HCT116 (cell line): Measurements from ENCODE around the gene TMCO4. TPM values are rescaled to one million over a fixed set of nuclear protein-coding genes. Genes with fewer than 3 reads are reported as not detected.

Source experiments
- ATAC-seq: fragments of 200-7000 bp; cut with Tn5 transposase; 2 replicates; pipeline ENCODE4 v1.9.1; 2020; ENCODE audit warnings: mild to moderate bottlenecking, moderate library complexity
- BruUV-seq: library from RNA; stranded (reverse); fragments of 400-500 nt; replicated peaks from 2 replicates; lab custom pipeline; 2021; lab: Mats Ljungman, UMichigan
- CTCF ChIA-PET: fragments of 300-600 bp; sonication (Branson Sonifier 250); formaldehyde crosslinking; loops from one replicate; lab custom pipeline; 2021; ENCODE audit warnings: antibody characterized with exemption; lab: Charles Lee
- POLR2A ChIA-PET: fragments of 300-600, 350-600 bp; sonication (Branson Sonifier 250); formaldehyde crosslinking; loops from one replicate; lab custom pipeline; 2021; ENCODE audit warnings: antibody characterized with exemption; lab: Charles Lee
- RAD21 ChIA-PET, 2 experiments: fragments of 300-600 bp; sonication (Branson Sonifier 250); formaldehyde crosslinking; loops; one replicate each; lab custom pipeline; 2023; ENCODE audit warnings: low total read pairs in 2 of 2; ENCODE audit not compliant: uncharacterized antibody in 2 of 2, unreplicated experiment in 2 of 2, low non-redundant PET in 1 of 2; lab: Charles Lee
- DNase-seq: peaks from one replicate; pipeline ENCODE4 v3.0.0-alpha.2; 2010; ENCODE audit warnings: low read depth, low spot score
- H2AFZ ChIP-seq: fragments of 200-600 bp; shearing (Covaris generic), sonication (generic); 2 replicates; pipeline ENCODE4 v1.6.1; 2017; ENCODE audit warnings: low read depth, mixed run types, mixed read lengths, antibody characterized with exemption, low read length; ENCODE audit not compliant: poor library complexity, severe bottlenecking
- H3K27ac ChIP-seq: 2 replicates; pipeline ENCODE4 v1.5.1; 2012; ENCODE audit warnings: low read depth, low read length
- H3K27me3 ChIP-seq: fragments of 200-600 bp; sonication (generic); 2 replicates; pipeline ENCODE4 v1.6.1; 2016; ENCODE audit warnings: mixed run types, low read length, mixed read lengths; ENCODE audit not compliant: insufficient read depth
- H3K36me3 ChIP-seq, 2 experiments: fragments of 200-500 bp in 1 of 2; fragments of 200-600 bp in 1 of 2; sonication (Bioruptor generic) in 1 of 2; sonication (generic) in 1 of 2; 2 replicates each; pipeline versions ENCODE4 v1.5.1 to v1.6.1; 2014 to 2016; ENCODE audit warnings: low read length in 2 of 2, inconsistent platforms in 1 of 2, mixed read lengths in 1 of 2, mixed run types in 1 of 2; ENCODE audit not compliant: insufficient read depth in 2 of 2, control insufficient read depth in 1 of 2
- H3K4me1 ChIP-seq, 2 experiments: fragments of 200-600 bp in 1 of 2; sonication (generic) in 1 of 2; 2 replicates each; pipeline versions ENCODE4 v1.5.1 to v1.6.1; 2012 to 2017; ENCODE audit warnings: low read length in 2 of 2, inconsistent platforms in 1 of 2, mild to moderate bottlenecking in 1 of 2, mixed read lengths in 1 of 2, mixed run types in 1 of 2, moderate library complexity in 1 of 2; ENCODE audit not compliant: insufficient read depth in 2 of 2, control insufficient read depth in 1 of 2
- H3K4me2 ChIP-seq: fragments of 200-600 bp; sonication (generic); 2 replicates; pipeline ENCODE4 v1.6.1; 2017; ENCODE audit warnings: mixed run types, low read length, mixed read lengths
- H3K4me3 ChIP-seq, 2 experiments: fragments of 200-600 bp in 1 of 2; sonication (generic) in 1 of 2; replicated peaks in 1 of 2; 2 replicates each; pipeline ENCODE4 v1.5.1; 2011 to 2016; ENCODE audit warnings: low read length in 2 of 2, control low read depth in 1 of 2, low read depth in 1 of 2, mild to moderate bottlenecking in 1 of 2, mixed read lengths in 1 of 2, mixed run types in 1 of 2
- H3K79me2 ChIP-seq: fragments of 200-600 bp; sonication (generic); 2 replicates; pipeline ENCODE4 v1.6.1; 2017; ENCODE audit warnings: mild to moderate bottlenecking, mixed run types, low read length, moderate library complexity, mixed read lengths; ENCODE audit not compliant: insufficient read depth
- H3K9ac ChIP-seq: fragments of 200-600 bp; sonication (generic); 2 replicates; pipeline ENCODE4 v1.6.1; 2016; ENCODE audit warnings: low read length, mixed read lengths
- H3K9me2 ChIP-seq: fragments of 200-600 bp; sonication (generic), shearing (Covaris generic); 2 replicates; pipeline ENCODE4 v1.6.1; 2017; ENCODE audit warnings: mixed run types, mild to moderate bottlenecking, moderate library complexity; ENCODE audit not compliant: insufficient read depth
- H3K9me3 ChIP-seq, 2 experiments: fragments of 200-500 bp in 1 of 2; fragments of 200-600 bp in 1 of 2; sonication (Bioruptor generic) in 1 of 2; sonication (generic) in 1 of 2; 2 replicates each; pipeline ENCODE4 v1.6.1; 2014 to 2017; ENCODE audit warnings: low read length in 2 of 2, mixed read lengths in 2 of 2, inconsistent platforms in 1 of 2, low read depth in 1 of 2, mild to moderate bottlenecking in 1 of 2, mixed run types in 1 of 2, moderate library complexity in 1 of 2; ENCODE audit not compliant: control insufficient read depth in 1 of 2, insufficient read depth in 1 of 2
- H4K20me1 ChIP-seq: fragments of 200-600 bp; sonication (generic), shearing (Covaris generic); 2 replicates; pipeline ENCODE4 v1.6.1; 2017; ENCODE audit warnings: mixed run types, mild to moderate bottlenecking, moderate library complexity; ENCODE audit not compliant: insufficient read depth
- CBX3 ChIP-seq: IDR thresholded peaks from 2 replicates; pipeline ENCODE4 v1.6.1; 2012; ENCODE audit warnings: low read depth
- CTCF ChIP-seq, 3 experiments: fragments of 200-600 bp in 1 of 3; sonication (generic) in 1 of 3; IDR thresholded peaks in 2 of 3; conservative IDR thresholded peaks in 1 of 3; 2 replicates each; pipeline ENCODE4 v1.5.1; 2012 to 2017; ENCODE audit warnings: low read depth in 2 of 3, low read length in 2 of 3, antibody characterized with exemption in 1 of 3, borderline replicate concordance in 1 of 3, control low read depth in 1 of 3, mild to moderate bottlenecking in 1 of 3, mixed read lengths in 1 of 3, mixed run types in 1 of 3, moderate library complexity in 1 of 3; ENCODE audit not compliant: insufficient read depth in 1 of 3
- EGR1 ChIP-seq: IDR thresholded peaks from 2 replicates; pipeline ENCODE4 v1.6.1; 2012; ENCODE audit warnings: low read depth
- EZH2 ChIP-seq: fragments of 200-600 bp; sonication (generic); IDR thresholded peaks from 2 replicates; pipeline ENCODE4 v1.6.1; 2017; ENCODE audit warnings: antibody characterized with exemption, mixed run types
- EZH2phosphoT487 ChIP-seq: fragments of 200-600 bp; IDR thresholded peaks from 2 replicates; pipeline ENCODE4 v1.6.1; 2018; ENCODE audit warnings: antibody characterized with exemption, borderline replicate concordance
- MAX ChIP-seq: IDR thresholded peaks from 2 replicates; pipeline ENCODE4 v1.6.1; 2012
- POLR2A ChIP-seq: IDR thresholded peaks from 2 replicates; pipeline ENCODE4 v1.7.0; 2011; ENCODE audit warnings: borderline replicate concordance; ENCODE audit not compliant: insufficient read depth, insufficient read length; ENCODE audit errors: extremely low read depth
- RAD21 ChIP-seq: IDR thresholded peaks from 2 replicates; pipeline ENCODE4 v1.6.1; 2012; ENCODE audit warnings: low read depth, mild to moderate bottlenecking
- SIN3A ChIP-seq: IDR thresholded peaks from 2 replicates; pipeline ENCODE4 v1.6.1; 2012; ENCODE audit warnings: low read depth
- SP1 ChIP-seq: IDR thresholded peaks from 2 replicates; pipeline ENCODE4 v1.6.1; 2012; ENCODE audit warnings: low read depth
- SRF ChIP-seq: IDR thresholded peaks from 2 replicates; pipeline ENCODE4 v1.6.1; 2012; ENCODE audit warnings: low read depth
- ZBTB33 ChIP-seq: IDR thresholded peaks from 2 replicates; pipeline ENCODE4 v1.6.1; 2011; ENCODE audit warnings: mild to moderate bottlenecking, low read length, moderate library complexity; ENCODE audit not compliant: insufficient replicate concordance; ENCODE audit errors: extremely low read depth
- ZFX ChIP-seq: fragments of 450-650 bp; IDR thresholded peaks from 2 replicates; pipeline ENCODE4 v1.6.1; 2017
- intact Hi-C: fragments of 100-400 bp; cut with micrococcal nuclease; formaldehyde crosslinking; loops from 2 replicates; pipeline ENCODE4 v1.10.0; 2022
- total RNA-seq: library from RNA; stranded (reverse); gene quantifications from one replicate; pipeline ENCODE4 v1.2.1, GENCODE V29; 2021; ENCODE audit not compliant: unreplicated experiment
- TF ChIP-seq, protein P1 (sequence below): IDR thresholded peaks from 2 replicates; pipeline ENCODE4 v1.6.1; 2012

The TMCO4 gene
- total RNA-seq, 1 experiment from 2014 or later: 12.7 TPM

DNA sequence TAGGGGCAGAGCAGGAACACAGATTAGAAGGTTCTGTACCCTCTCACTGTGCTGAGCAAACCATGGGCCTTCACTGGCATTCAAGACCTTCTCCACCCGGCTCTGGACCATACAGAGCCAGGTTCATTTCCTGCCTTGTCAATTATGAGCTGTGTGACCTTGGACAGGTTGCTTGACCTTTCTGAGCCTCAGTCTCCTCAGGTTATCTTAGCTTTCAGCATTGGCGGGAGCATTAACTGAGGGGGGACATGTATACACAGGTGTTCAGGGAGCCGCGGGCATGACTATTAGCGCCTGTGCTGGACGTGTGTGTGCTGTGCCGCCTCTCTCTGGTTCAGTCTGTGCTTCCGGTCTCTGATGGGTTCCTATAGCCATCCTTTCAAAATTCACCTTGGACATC is 102.9 kb downstream of the TMCO4 start:
- CTCF ChIA-PET: no interaction called here
- intact Hi-C loops: no loop called here

More for the DNA sequence above, 102.9 kb downstream of the TMCO4 start:
- H3K27me3 ChIP-seq: no peaks in the 10 kb centered on the region
- no peak overlapping the region for H3K4me2 ChIP-seq
- H3K36me3 ChIP-seq: no peaks in the 10 kb centered on the region
- no TSS peak for BruUV-seq
- H3K4me1 ChIP-seq: no peaks in the 10 kb centered on the region
- TF ChIP-seq POLR2A: no peak
- TF ChIP-seq SRF: no peak
- no peak for TF ChIP-seq ZFX
- no peak for TF ChIP-seq EGR1
- TF ChIP-seq, protein P1, sequence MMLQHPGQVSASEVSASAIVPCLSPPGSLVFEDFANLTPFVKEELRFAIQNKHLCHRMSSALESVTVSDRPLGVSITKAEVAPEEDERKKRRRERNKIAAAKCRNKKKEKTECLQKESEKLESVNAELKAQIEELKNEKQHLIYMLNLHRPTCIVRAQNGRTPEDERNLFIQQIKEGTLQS: no peak
- no peak for TF ChIP-seq ZBTB33
- TF ChIP-seq SIN3A: no peak
- TF ChIP-seq EZH2: no peak
- TF ChIP-seq EZH2phosphoT487: no peak
- TF ChIP-seq SP1: no peak
- no peak for TF ChIP-seq RAD21
- no peak for TF ChIP-seq CBX3
- TF ChIP-seq CTCF (IDR thresholded peaks at IDR 0.05 in 2 of 3, conservative IDR thresholded peaks at IDR 0.05 in 1 of 3; ENCODE audit: borderline replicate concordance in 1 of 3, insufficient read depth in 1 of 3, low read depth in 2 of 3, low read length in 2 of 3): no peak
- TF ChIP-seq MAX: no peak
- ATAC-seq: no peak
- no peak overlapping the region for H2AFZ ChIP-seq
- no peaks in the 10 kb centered on the region for H3K9me3 ChIP-seq
- no peak overlapping the region for H3K27ac ChIP-seq
- H3K4me3 ChIP-seq: no peak overlapping the region
- no peak overlapping the region for H3K9ac ChIP-seq
- no peaks in the 10 kb centered on the region for H3K79me2 ChIP-seq
- no peaks in the 10 kb centered on the region for H3K9me2 ChIP-seq
- ChIA-PET RAD21 (no interaction called here), POLR2A (no interaction called here)
- DNase-seq: no peak
- no peaks in the 10 kb centered on the region for H4K20me1 ChIP-seq
